ENCODE measurements around the gene ZNHIT1.
A peak's percentile ranks its signal among the peaks of the same experiment; 100 is the strongest.

GRCh38 chr7:101217388-101218235 is at the start of gene ZNHIT1, which contains the start of gene PLOD3:
- TF ChIP-seq POLR2AphosphoS5 (IDR thresholded peaks at IDR 0.05; ENCODE audit: low read depth, low read length) (no peak), POLR2A (IDR thresholded peaks at IDR 0.05; ENCODE audit: control extremely low read depth in 1 of 2, low read depth in 2 of 2, low read length in 2 of 2) (peak in 1 of 2 experiments; percentile 57; a peak in 2 of 3 replicates)
